GM12873 (cell line): Measurements from ENCODE around the gene ZBTB48.
A peak's percentile ranks its signal among the peaks of the same experiment; 100 is the strongest.

Source experiments
- TF ChIP-seq, protein P1 (sequence below): IDR thresholded peaks from 2 replicates; pipeline ENCODE4 v1.5.1; 2012; ENCODE audit warnings: low read depth, mild to moderate bottlenecking, moderate library complexity, low read length, control low read depth; ENCODE audit not compliant: insufficient read depth; ENCODE audit errors: missing control alignments

ZBTB48 gene

DNA sequence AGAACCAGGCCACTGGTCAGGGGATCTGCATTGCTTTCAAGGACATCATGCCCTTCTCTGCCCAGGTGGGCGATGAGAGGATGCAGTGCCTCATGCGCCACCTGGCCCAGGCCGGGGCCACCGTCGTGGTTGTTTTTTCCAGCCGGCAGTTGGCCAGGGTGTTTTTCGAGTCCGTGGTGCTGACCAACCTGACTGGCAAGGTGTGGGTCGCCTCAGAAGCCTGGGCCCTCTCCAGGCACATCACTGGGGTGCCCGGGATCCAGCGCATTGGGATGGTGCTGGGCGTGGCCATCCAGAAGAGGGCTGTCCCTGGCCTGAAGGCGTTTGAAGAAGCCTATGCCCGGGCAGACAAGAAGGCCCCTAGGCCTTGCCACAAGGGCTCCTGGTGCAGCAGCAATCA lies 5.0 kb upstream of the ZBTB48 start:
- TF ChIP-seq, protein P1, sequence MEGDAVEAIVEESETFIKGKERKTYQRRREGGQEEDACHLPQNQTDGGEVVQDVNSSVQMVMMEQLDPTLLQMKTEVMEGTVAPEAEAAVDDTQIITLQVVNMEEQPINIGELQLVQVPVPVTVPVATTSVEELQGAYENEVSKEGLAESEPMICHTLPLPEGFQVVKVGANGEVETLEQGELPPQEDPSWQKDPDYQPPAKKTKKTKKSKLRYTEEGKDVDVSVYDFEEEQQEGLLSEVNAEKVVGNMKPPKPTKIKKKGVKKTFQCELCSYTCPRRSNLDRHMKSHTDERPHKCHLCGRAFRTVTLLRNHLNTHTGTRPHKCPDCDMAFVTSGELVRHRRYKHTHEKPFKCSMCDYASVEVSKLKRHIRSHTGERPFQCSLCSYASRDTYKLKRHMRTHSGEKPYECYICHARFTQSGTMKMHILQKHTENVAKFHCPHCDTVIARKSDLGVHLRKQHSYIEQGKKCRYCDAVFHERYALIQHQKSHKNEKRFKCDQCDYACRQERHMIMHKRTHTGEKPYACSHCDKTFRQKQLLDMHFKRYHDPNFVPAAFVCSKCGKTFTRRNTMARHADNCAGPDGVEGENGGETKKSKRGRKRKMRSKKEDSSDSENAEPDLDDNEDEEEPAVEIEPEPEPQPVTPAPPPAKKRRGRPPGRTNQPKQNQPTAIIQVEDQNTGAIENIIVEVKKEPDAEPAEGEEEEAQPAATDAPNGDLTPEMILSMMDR, result no peak

DNA sequence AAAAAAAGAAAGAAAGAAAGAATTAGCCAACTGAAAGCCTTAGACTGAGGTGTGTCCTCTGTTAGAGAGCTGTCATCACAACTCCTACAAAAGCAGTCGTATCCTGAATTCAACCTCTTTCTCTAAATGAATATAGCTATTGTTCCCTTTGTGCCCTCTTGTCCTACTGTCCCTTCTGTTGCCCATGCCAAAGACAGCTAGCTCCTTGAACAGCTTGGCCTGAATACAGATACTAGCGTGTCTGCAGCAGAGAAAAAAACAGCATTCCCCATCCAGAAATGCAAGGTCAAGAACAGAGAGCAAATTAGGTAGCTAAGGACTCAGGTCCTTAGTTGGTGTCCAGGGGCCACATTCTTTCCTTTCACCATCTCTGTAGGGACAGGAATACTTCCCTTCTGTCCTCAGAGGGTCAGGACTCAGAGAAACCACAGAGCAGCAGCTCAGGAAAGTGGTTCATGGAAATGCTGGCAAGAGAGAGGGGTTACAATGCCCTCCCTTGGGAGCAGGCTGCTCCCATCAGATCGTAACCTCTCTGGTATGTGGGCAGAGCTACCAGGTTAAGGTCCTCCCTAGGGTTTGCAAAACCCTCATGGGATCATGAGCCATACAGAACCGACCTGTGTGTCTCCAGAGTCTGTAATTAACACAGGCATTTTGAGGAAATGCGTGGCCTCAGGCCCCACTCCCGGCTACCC lies 1.8 kb upstream of the ZBTB48 start:
- TF ChIP-seq, protein P1, result no peak

DNA sequence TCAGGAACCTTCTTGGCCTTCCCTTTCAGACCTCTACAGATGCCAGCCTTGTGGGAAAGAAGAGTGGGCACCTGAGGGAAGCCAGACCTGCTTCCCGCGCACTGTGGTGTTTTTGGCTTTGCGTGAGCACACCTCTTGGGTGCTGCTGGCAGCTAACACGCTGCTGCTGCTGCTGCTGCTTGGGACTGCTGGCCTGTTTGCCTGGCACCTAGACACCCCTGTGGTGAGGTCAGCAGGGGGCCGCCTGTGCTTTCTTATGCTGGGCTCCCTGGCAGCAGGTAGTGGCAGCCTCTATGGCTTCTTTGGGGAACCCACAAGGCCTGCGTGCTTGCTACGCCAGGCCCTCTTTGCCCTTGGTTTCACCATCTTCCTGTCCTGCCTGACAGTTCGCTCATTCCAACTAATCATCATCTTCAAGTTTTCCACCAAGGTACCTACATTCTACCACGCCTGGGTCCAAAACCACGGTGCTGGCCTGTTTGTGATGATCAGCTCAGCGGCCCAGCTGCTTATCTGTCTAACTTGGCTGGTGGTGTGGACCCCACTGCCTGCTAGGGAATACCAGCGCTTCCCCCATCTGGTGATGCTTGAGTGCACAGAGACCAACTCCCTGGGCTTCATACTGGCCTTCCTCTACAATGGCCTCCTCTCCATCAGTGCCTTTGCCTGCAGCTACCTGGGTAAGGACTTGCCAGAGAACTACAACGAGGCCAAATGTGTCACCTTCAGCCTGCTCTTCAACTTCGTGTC lies 995 bp upstream of the ZBTB48 start:
- TF ChIP-seq, protein P1, result no peak

DNA sequence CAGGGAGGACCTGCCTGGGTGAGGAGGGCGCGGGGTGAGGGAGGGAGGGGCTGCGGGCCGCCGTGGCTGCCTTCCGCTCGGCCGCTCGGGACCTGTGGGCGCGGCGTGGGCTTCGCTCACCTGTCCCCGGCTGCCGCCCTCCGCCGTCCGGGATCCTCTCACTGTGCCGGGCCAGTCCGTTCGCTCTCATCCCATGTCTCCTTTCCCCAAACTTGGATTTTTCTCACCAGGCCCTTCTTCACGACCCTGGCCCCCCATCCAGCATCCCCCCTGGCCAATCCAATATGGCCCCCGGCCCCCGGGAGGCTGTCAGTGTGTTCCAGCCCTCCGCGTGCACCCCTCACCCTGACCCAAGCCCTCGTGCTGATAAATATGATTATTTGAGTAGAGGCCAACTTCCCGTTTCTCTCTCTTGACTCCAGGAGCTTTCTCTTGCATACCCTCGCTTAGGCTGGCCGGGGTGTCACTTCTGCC lies 362 bp downstream of the ZBTB48 start:
- TF ChIP-seq, protein P1, result no peak

DNA sequence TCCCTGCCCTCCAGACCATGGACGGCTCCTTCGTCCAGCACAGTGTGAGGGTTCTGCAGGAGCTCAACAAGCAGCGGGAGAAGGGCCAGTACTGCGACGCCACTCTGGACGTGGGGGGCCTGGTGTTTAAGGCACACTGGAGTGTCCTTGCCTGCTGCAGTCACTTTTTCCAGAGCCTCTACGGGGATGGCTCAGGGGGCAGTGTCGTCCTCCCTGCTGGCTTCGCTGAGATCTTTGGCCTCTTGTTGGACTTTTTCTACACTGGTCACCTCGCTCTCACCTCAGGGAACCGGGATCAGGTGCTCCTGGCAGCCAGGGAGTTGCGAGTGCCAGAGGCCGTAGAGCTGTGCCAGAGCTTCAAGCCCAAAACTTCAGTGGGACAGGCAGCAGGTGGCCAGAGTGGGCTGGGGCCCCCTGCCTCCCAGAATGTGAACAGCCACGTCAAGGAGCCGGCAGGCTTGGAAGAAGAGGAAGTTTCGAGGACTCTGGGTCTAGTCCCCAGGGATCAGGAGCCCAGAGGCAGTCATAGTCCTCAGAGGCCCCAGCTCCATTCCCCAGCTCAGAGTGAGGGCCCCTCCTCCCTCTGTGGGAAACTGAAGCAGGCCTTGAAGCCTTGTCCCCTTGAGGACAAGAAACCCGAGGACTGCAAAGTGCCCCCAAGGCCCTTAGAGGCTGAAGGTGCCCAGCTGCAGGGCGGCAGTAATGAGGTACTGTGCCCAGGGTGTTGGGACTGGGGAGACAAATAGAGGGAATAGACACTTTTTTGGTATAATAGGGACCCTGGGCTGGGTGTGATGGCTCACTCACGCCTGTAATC lies 1.0 kb downstream of the ZBTB48 start:
- TF ChIP-seq, protein P1, result peak; percentile 15

DNA sequence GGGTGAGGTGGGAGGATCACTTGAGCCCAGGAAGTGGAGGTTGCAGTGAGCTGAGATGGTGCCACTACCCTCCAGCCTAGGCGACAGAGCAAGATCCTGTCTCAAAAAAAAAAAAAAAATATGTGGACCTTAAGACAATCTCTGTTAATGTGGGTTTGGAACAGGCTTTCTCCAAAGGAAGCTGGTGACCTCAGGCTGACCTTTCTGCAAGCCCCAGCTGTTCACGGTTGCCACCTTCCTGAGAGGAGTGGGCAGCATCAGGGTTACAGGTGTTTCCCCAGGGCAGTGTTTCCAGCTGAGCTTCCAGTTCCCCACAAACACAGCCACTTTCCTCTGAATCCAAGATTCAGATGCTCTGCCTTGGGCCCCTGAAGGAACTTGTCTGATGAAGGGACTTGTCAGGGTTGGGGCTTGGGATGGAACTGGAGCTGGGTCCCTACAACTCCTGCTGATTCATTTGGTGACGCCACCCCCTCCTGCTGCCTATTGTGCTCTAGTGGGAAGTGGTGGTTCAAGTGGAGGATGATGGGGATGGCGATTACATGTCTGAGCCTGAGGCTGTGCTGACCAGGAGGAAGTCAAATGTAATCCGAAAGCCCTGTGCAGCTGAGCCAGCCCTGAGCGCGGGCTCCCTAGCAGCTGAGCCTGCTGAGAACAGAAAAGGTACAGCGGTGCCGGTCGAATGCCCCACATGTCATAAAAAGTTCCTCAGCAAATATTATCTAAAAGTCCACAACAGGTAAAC lies 1.9 kb downstream of the ZBTB48 start:
- TF ChIP-seq, protein P1, result no peak
